ENCODE measurements around the gene GSTM4.
A peak's percentile ranks its signal among the peaks of the same experiment; 100 is the strongest.
"Not testable (repeated sequence)": the region's sequence is repeated elsewhere in the genome, so short reads cannot be mapped to it uniquely, and the experiment has no call there.

The GSTM4 gene

GRCh38 chr1:109668123-109668775 lies 12.3 kb downstream of the GSTM4 start:
- DNase-seq (ENCODE audit: low spot score): no peak

GRCh38 chr1:109669246-109669948 lies 13.5 kb downstream of the GSTM4 start:
- DNase-seq (ENCODE audit: low spot score): no peak

GRCh38 chr1:109669949-109670302 lies 14.0 kb downstream of the GSTM4 start:
- DNase-seq (ENCODE audit: low spot score): not testable (repeated sequence)

- no peak for DNase-seq (ENCODE audit: low spot score)
These were observed 15.2 kb downstream of the GSTM4 start for GRCh38 chr1:109671067-109671466.

GRCh38 chr1:109673861-109674260 lies 18.0 kb downstream of the GSTM4 start:
- not testable (repeated sequence) for DNase-seq (ENCODE audit: low spot score)

GRCh38 chr1:109676683-109677381 lies 20.9 kb downstream of the GSTM4 start:
- DNase-seq (ENCODE audit: low spot score): not testable (repeated sequence)

GRCh38 chr1:109677459-109677858 lies 21.6 kb downstream of the GSTM4 start:
- no peak for DNase-seq (ENCODE audit: low spot score)

GRCh38 chr1:109678637-109679036 lies 22.7 kb downstream of the GSTM4 start:
- DNase-seq (ENCODE audit: low spot score): not testable (repeated sequence)

GRCh38 chr1:109684777-109685176 lies 28.9 kb downstream of the GSTM4 start:
- not testable (repeated sequence) for DNase-seq (ENCODE audit: low spot score)

GRCh38 chr1:109685399-109685798 lies 29.5 kb downstream of the GSTM4 start:
- not testable (repeated sequence) for DNase-seq (ENCODE audit: low spot score)

GRCh38 chr1:109685890-109686289 lies 30.0 kb downstream of the GSTM4 start:
- DNase-seq (ENCODE audit: low spot score): not testable (repeated sequence)

GRCh38 chr1:109687109-109687508 lies 31.2 kb downstream of the GSTM4 start:
- DNase-seq (ENCODE audit: low spot score): not testable (repeated sequence)

GRCh38 chr1:109687641-109688499 lies 32.0 kb downstream of the GSTM4 start, which contains the start of gene GSTM1:
TSS of gene GSTM1 (plus strand) at chr1:109687817. CDS start at chr1:109687874, 57 bp downstream.
- peak; percentile 64 for DNase-seq (ENCODE audit: low spot score)

- DNase-seq (ENCODE audit: low spot score): no peak
These were observed 34.0 kb downstream of the GSTM4 start for GRCh38 chr1:109689844-109690405.

GRCh38 chr1:109691759-109692158 lies 35.9 kb downstream of the GSTM4 start:
- DNase-seq (ENCODE audit: low spot score): no peak

- not testable (repeated sequence) for DNase-seq (ENCODE audit: low spot score)
These were observed 38.5 kb downstream of the GSTM4 start for GRCh38 chr1:109694400-109694799.

GRCh38 chr1:109695138-109695537 lies 39.2 kb downstream of the GSTM4 start:
- not testable (repeated sequence) for DNase-seq (ENCODE audit: low spot score)

GRCh38 chr1:109697066-109697465 lies 41.2 kb downstream of the GSTM4 start:
- DNase-seq (ENCODE audit: low spot score): no peak

- not testable (repeated sequence) for DNase-seq (ENCODE audit: low spot score)
These were observed 42.0 kb downstream of the GSTM4 start for GRCh38 chr1:109697861-109698260.

- not testable (repeated sequence) for DNase-seq (ENCODE audit: low spot score)
These were observed 47.0 kb downstream of the GSTM4 start for GRCh38 chr1:109702940-109703339.

- no peak for DNase-seq (ENCODE audit: low spot score)
These were observed 48.3 kb downstream of the GSTM4 start for GRCh38 chr1:109704173-109704572.

- DNase-seq (ENCODE audit: low spot score): no peak
These were observed 49.5 kb downstream of the GSTM4 start for GRCh38 chr1:109705411-109705810.
